Glomerular visceral epithelial cell (primary cell): ENCODE measurements around the gene DAGLB.
"Not testable (repeated sequence)": the region's sequence is repeated elsewhere in the genome, so short reads cannot be mapped to it uniquely, and the experiment has no call there.

ENCODE experiments used
- DNase-seq: peaks from one replicate; pipeline ENCODE4 v3.0.0-alpha.2; 2016; ENCODE audit errors: extremely low spot score

DAGLB gene, protein sequence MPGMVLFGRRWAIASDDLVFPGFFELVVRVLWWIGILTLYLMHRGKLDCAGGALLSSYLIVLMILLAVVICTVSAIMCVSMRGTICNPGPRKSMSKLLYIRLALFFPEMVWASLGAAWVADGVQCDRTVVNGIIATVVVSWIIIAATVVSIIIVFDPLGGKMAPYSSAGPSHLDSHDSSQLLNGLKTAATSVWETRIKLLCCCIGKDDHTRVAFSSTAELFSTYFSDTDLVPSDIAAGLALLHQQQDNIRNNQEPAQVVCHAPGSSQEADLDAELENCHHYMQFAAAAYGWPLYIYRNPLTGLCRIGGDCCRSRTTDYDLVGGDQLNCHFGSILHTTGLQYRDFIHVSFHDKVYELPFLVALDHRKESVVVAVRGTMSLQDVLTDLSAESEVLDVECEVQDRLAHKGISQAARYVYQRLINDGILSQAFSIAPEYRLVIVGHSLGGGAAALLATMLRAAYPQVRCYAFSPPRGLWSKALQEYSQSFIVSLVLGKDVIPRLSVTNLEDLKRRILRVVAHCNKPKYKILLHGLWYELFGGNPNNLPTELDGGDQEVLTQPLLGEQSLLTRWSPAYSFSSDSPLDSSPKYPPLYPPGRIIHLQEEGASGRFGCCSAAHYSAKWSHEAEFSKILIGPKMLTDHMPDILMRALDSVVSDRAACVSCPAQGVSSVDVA

DNA sequence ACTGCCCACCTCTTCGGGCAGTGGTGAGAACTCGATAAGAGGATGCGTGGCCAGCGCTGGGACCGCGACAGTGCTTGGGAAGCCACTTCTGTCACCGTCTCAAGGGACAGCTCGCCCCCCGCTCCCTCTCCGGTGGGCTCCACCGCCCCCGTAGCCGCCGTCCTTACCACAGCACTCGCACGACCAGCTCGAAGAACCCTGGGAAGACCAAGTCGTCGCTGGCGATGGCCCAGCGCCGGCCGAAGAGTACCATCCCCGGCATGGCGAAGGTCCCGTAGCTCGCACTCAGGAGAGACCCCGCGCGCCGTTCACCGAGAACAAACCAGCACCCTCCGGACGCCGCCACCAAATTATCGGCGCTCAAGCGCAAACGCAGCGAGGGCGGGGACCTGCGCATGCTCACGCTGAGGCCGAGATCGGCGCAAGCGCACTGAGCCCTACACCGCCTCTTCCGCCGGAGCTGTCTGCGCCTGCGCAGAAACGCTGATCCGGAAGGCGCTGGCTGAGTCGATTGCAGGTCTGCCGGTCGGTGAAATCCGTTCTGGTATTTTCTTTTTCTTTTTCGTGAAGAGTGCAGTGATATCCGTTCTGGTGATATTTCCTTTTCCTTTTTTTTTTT lies at the start of gene DAGLB:
TSS of gene DAGLB (minus strand) at position 374 of the 619 bp plus-strand sequence. CDS start at position 262, 112 bp downstream.
- DNase-seq, result peak; percentile 94

DNA sequence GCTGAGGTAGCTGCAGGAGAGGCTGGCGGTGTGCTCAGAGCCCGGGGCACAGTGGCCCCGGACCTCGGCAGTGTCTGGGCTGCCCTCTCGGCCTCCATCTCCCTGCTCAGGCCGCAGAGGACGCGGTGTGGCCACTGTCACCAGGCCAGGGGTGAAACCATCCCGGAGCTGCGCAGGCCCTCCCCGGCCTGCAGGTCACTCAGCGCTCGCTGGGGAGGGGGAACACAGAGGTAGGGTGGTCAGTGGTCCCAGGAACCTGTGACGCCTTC lies 49.8 kb upstream of the DAGLB start:
- DNase-seq, result no peak

DNA sequence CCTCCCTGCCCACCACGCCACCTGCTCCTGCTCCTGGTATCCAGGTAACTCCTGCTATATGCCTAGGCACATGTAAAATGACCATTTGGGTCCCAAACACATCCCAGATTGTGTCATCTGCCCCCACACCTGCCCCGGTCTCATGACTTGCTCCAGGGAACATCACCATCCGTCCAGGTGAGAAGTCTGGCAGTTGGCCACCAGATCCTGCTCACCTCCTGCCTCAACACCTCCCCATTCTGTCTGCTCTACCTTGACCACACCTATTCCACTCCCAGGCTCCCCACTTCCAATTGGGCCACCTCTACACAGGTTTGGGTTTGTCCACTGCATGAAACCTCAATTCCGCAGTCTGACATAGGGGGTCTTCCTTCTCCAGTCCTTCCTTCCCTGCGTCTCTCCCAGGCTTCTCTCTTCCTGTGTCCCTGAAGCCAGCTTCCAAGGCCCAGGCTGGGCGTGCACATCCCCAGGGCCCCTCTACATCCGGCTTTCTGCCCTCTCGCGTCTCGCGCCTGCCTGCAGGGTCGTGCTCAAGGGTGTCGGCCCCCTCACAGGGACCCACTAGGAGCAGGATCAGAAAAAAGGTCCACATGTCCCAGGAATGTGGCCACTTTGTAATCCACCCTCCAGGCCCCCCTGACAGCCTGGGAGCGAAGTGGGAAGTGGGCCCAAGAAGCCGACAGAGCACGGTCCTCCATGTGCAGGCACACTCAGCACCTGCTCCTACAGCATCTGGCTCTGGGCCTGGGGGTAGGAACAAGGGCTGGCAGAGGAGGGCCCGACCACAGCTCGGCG lies 49.3 kb upstream of the DAGLB start:
- DNase-seq, result no peak

DNA sequence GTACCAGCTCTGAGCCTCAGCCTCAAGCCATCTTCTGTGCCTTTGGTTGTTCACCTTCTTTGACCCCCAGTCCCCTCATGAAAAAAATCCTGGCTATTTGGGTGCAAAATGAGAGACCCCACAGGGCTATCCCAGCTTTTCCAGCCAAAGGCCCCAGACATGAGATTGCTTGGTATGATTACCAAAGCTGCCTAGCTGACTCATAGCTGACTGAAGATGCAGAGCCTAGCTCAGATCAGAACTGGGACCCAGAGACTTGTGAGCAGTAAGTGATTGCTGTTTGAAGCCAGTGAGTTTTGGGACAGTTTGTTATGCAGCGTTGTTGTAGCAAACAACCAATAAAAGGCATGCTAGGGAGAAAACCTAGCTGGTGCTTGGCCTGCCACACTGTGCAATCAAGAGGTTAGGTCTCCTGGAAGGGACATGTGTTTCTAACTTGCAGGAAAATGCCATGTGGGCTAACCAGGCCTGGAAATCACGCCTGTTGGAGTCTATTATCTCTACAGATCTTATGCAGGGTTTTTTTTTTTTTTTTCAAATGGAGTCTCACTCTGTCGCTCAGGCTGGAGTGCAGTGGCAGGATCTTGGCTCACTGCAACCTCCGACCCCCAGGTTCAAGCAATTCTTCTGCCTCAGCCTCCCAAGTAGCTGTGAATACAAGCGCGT lies 48.0 kb upstream of the DAGLB start:
- DNase-seq, result no peak

DNA sequence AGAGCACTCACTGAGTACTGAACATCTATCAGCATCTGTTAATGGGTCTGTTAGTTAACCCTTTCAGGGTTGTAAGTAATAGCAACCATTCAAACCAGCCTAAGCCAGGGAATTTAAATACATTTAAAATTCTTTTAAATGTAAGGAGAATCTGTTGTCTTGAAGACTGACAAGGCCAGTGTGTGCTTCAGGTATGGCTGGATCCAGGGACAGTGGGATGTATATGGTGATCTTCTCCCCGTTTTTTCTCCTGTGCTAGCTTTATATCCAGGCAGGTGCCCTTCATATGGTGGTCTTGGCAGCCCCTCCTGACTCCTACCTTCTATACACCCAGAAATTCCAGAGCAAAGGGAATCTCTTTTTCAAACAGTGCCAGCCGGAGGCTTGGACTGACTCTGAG lies 46.6 kb upstream of the DAGLB start:
- no peak for DNase-seq

DNA sequence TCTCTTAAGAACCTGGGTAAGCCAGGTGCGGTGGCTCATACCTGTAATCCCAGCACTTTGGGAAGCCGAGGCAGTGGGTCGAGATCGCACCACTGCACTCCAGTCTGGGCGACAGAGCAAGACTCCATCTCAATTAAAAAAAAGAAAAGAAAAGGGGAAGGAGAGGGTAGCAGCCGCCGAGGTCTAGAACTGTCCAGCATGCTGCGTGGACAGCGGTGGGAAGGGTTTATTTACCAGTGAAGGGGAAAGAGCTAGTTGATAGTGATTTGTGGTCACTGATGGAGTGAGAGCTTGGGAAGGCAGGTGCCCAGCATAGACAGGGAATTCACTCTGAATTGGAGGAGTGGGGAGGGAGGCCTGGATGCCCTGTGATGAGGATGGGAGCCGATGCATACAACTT lies 43.4 kb upstream of the DAGLB start:
- no peak for DNase-seq

DNA sequence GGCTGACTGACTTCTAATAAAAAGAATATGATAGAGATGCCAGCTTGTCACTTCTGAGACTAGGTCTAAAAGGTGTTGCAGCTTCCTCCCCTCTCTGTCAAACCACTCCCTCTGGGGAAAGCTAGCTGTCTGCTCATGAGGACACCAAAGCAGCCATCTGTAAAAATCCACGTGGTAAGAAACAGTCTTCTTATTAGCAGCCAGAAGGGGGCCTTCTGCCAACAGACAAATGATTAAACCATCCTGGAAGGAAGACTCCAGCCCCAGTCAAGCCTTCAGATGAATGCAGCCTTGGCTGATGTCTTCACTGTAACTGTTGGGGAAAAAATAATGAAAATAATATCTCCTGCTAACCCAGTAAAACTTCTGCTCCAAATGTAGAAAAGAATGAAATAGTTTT lies 41.9 kb upstream of the DAGLB start:
- DNase-seq, result no peak

DNA sequence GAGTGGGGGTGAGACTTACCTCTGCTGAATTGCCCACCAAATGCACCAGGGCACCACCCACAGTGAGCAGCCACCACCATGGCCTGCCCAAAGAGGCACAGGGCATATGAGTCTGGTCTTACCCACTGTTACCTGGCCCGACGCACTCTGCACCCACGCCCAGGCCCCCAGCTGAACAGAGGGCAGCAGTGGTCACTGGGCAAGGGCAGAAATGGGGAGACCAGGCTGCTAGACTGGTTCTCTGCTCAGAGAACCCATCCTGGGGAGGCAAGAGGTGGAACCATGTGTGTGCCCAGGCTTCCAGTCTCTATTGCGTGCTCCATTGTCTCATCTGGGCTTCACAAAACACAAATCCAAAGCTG lies 39.4 kb upstream of the DAGLB start:
- no peak for DNase-seq

DNA sequence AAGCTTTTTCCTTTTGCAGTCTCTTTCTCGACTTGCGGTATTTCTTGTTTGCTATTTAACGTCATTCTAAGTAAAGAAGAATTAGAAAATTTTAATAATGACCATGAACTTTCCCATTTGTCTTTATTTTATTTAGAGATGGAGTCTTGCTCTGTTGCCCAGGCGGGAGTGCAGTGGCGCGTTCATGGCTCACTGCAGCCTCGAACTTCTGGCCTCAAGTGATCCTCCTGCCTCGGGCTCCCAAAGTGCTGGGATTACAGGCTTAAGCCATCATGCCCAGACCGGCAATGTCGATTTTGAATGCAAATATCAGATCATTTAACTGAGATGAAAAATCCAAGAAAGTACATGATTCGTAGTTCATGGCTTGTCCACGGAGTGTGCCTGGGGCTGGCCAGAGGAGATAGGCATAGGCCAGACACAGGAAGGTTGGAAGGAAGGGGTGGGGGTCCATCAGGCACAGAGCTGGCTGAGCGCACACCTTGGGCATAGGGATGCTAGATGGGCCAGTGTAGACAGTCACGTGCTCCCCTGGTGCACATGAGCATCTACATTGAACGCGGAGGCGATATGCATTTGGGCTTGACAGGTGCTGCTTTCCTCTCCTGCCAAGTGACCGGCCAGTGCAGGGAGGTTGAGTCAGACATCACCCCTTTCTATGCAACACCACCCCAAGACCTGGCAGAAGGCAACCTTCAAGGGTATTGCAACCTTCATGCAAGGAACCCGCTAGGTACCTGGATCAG lies 38.9 kb upstream of the DAGLB start:
- DNase-seq, result no peak

DNA sequence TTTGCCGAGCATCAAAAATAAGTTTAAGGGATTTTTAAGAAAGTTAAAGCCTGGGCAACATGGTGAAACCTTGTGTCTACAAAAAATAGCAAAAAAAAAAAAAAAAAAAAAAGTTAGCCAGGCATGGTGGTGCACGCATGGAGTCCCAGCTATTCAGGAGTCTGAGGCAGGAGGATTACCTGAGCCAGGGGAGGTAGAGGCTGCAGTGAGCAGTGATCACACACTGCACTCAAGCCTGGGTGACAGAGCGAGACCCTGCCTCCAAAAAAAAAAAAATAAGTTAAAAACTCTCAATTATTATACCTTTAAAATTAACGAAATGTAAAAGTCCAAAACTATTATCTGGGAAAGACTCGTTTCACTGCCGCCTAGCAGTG lies 35.0 kb upstream of the DAGLB start:
- no peak for DNase-seq

DNA sequence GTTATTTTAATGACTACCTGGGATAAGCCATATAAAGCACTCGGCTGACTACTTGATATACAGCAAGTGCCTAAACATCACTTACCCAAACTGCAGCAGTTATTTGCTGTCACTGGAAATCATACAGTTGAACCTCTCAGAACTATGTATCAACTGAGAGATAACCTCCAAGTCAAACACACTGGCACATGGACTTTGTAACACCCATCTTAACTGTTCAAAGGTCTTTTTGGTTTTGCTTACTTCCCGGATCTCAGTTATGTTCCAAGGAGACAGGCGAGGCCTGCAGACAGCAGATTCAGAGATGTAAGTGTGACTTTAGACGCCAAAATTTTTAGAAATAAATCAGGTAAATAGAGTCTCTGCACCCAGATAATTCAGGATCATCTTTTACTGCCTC lies 34.6 kb upstream of the DAGLB start:
- DNase-seq, result no peak

DNA sequence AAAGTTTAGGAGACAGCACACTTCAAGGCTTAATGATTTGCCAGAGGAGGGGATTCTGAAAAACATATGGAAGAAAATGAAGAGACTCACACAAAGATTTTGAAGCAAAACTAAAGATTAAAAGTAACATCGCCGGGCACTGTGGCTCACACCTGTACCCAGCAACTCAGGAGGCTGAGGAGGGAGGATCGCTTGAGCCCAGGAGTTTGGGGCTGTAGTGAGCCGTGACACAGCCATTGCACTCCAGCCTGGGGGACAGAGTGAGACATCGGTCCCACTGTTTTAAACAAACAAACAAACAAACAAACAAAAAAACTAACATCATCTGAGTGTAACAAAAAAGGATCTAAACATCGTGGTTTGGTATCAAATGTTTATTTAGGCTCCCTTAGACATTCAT lies 33.7 kb upstream of the DAGLB start:
- DNase-seq, result no peak

DNA sequence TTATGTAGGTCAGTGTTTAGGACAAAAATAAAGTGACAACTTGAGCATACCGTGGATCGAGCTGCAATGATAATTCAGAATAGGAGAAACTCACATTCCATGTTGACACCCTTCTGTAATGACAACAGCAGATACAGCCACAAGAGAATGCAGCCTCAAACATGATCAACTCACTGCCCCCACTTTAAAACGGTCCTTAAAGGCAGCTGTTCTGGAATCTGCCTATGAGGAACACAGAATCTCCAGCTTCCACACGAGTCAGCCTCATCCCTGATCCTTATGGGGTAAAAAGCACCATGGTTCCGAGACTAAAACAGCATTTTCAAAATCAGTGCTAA lies 32.5 kb upstream of the DAGLB start:
- no peak for DNase-seq

DNA sequence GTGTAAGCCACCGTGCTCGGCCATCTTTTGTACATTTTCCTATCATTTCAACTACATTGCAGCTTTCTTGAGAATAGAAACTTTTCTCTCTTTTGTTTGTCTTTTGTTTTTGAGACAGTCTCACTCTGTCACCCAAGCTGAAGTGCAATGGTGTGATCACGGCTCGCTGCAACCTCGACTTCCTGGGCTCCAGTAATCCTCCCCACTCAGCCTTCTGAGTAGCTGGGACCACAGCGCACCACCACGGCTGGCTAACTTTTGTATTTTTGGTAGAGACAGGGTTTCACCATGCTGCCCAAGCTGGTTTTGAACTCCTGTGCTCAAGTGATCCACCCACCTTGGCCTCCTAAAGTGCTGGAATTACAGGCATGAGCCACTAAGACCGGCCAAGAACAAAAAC lies 31.3 kb upstream of the DAGLB start:
- no peak for DNase-seq

DNA sequence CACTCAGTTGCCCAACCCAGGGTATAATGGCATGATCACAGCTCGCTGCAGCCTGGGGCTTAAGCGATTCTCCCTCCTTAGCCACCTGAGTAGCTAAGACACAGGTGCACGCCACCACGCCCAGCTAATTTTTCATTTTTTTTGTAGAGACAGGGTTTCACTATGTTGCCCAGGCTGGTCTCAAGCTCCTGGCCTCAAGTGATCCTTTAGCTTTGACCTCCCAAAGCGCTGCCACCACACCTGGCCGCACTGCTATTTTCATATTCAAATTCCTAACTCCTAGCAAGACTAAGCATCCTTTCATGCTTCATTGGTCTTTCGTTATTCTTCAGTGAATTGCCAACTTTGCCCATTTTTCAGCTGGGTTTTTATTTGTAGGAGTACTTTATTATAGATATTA lies 30.4 kb upstream of the DAGLB start:
- DNase-seq, result no peak

DNA sequence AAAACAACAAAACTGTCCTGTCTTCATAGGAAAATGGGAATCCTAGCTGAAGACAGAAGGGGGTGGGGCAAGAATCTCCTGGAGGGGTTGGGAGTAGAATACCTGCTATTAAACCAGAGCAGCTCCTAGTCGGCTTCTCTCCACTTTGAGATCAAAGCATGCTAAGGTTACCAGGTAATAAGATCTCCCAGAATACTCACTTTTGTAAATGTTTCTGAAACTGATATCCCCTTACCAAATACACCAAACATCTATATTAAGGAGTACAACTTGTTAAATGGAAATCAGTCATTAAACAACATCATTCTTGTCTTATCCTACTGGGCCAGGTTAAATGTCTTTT lies 29.5 kb upstream of the DAGLB start:
- no peak for DNase-seq

DNA sequence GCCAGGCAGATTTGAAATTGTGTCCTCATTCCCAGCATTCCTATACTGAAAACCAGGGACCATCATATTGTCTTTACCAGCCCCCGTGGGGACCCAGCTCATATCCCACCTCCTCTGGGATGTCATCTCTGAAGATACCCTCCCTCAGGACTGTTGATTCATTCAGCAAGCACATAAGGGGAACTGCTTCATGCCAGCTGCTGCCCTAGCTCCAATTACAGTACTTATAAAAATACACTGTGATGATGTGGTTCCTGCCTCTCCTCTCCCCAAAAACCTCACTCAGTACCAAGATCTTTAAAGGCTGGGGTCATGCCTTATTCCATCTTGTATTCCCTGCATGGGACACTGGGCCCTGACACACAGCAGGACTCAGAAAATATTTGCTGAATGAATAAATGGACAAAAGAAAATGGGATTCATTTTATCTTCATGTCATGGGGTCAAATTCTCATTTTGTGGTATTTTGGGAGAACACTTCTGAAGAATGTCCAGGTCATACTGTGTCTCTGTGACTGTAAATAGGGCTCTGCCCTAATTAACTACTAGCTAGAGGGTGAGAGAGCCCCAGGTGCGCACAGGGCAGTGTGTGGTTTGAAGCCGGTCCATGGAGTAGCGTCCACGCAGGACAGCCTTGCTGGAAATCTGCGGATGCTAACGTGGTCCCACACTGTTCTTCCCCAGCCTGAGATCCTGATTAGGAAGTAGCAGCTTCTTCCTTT lies 29.0 kb upstream of the DAGLB start:
- no peak for DNase-seq

DNA sequence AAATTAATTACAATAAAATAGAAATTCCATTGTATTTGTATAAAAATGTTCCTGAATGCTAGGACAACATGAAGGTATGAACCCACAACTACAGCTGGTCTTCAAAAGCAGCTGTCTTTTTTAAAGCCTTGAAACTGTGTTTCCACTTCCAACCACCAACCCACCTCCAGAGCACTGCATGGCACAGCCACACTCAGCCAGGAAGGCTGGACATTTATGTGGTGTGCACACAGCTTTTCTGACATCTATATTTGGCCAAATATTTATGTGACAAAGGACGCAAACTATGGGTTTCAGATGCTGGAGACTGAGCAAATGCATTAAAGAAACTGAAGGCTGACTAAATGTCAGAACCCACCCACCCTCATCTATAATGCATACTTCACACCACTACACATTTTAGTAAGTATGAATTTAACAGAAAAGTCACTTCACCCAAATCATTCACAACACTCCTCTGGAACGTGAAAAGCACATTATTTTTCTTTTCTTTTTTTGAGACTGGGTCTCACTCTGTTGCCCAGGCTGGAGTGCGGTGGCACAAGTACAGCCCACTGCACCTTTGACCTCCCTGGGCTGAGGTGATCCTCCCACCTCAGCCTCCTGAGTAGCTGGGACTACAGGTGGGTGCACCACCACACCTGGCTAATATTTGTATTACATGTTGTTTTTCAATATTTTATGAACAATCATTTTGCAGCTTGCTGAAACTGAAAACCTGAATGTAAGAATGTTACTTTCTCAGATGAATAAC lies 27.9 kb upstream of the DAGLB start:
- no peak for DNase-seq

DNA sequence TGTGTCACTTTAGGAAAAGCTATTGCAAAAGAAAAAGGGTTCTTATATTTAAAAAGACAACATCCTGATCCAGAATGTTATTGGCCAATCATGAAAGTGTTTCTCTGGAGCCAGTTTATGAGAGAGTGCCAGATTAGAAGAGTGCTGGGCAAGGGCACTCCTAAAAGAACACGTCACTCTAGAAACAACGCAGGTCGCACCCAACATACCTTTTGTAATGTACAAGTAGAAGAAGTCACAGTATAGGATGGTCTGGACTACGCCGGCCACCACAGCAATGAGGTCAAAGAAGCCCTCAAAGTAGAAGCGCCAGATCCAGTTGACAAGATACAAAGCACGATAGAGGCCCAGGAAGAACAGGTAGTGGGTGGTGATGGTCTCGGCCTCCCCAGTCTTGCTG lies 18.1 kb upstream of the DAGLB start:
- DNase-seq, result no peak

DNA sequence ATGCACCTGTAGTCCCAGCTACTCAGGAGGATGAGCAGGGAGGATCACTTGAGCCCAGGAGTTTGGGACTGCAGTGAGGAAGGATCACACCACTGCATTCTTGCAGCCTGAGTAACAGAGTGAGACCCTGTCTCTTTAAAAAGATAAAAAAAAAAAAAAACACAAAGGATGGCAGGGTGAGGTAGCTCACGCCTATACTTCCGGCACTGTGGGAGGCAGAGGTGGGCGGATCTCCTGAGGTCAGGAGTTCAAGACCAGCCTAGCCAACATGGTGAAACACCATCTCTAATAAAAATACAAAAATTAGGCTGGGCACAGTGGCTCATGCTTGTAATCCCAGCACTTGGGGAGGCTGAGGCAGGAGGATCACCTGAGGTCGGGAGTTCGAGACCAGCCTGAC lies 15.9 kb upstream of the DAGLB start:
- not testable (repeated sequence) for DNase-seq
